ENCODE measurements around the gene SPTBN5.

SPTBN5 gene

GRCh38 chr15:41926185-41927056 lies 32.6 kb upstream of the SPTBN5 start:
- peak; percentile 14 for DNase-seq (ENCODE audit: low spot score)

- DNase-seq (ENCODE audit: low spot score) = no peak
Measured at GRCh38 chr15:41925086-41925608, 31.3 kb upstream of the SPTBN5 start.

DNA sequence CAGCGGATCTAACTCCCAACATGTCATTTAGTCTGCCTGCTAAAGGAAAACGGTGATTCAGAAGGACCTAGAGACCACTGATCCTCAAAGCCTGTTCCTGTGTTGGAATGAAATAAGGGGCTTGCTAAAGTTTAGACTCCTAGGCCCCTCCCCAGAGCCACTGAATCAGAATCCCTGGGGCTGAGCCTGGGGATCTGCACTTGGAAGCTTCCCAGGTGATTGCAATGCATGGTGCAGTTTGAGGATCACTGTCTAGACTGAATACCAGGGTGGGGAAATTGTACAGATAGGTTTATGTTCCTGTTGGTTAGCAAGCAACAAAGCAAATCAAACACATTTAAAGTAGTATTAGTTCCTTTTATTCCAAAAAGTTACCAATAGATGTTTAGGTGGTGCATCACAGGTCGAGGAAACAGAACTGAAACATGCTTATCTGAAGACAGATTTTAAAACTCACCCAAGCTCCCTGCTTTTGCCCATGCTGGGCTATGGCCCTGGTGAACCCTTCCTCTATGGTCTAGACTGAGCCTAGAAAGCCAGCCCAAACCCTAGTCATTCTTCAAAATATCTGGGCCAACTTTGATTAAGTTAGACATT lies 29.6 kb upstream of the SPTBN5 start:
- DNase-seq (ENCODE audit: low spot score) = no peak

DNA sequence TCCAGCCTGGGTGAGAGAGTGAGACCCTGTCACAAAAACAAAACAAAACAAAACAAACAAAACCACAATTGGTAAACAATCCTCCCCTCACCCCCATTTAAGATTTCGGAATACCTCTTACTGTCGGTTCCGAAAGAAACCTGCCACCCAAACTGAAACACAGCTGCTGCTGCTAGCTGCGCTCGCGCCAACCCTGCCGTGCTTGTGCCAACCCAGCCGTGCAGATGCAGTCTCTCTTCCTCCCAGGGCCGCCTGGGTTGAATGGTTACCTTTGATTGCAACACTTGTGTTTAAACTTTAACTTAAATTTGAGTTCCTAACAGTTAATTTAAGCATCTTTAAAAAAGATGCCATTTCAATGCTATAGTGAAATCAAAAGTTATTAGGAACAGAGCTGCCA lies 28.5 kb upstream of the SPTBN5 start:
- DNase-seq (ENCODE audit: low spot score) = no peak

DNA sequence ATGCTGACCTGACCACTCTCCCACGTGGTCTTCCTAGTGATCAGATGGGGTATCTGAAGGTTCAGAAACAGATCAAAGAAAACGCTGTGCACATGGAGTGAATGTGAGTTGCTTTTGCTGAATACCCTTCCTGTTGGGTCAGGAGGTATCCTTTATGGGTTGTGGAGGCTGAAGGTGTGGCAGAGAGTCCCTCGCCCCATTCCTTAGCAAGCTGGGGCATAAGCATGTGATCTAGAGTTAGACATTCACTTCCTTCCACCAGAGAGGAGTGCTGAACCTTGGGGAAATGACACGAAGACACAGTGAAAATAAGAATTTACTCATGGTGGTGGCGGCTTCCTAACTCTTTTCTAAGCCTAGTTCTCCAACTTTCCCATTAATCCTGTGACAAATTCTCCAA lies 27.8 kb upstream of the SPTBN5 start:
- DNase-seq (ENCODE audit: low spot score) = no peak

DNA sequence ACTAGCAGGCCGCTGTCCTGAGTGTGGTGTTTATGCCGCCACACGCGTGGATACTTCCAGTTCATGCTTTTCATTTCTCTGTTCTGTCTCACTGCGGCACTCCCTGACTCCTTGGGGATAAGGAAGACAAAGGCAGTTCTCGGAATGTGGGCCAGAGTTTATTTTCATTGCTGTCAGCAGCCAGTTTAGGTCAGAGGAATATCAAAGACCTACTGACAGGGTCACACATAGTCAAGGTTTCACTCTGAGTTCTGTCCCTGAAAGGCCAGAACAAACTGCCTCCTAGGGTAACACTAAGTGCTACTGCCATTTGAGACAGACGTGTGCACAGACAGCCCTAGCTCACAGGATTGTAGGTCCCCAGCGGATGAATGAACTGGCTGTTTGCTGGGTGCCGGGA lies 27.3 kb upstream of the SPTBN5 start:
- DNase-seq (ENCODE audit: low spot score) = no peak

GRCh38 chr15:41919954-41920538 lies 26.2 kb upstream of the SPTBN5 start:
- DNase-seq (ENCODE audit: low spot score) = no peak

- no peak for DNase-seq (ENCODE audit: low spot score)
Measured at GRCh38 chr15:41919201-41919820, 25.5 kb upstream of the SPTBN5 start.

- DNase-seq (ENCODE audit: low spot score) = no peak
Measured at GRCh38 chr15:41918506-41919126, 24.8 kb upstream of the SPTBN5 start.

GRCh38 chr15:41917767-41918430 lies 24.0 kb upstream of the SPTBN5 start:
- no peak for DNase-seq (ENCODE audit: low spot score)

DNA sequence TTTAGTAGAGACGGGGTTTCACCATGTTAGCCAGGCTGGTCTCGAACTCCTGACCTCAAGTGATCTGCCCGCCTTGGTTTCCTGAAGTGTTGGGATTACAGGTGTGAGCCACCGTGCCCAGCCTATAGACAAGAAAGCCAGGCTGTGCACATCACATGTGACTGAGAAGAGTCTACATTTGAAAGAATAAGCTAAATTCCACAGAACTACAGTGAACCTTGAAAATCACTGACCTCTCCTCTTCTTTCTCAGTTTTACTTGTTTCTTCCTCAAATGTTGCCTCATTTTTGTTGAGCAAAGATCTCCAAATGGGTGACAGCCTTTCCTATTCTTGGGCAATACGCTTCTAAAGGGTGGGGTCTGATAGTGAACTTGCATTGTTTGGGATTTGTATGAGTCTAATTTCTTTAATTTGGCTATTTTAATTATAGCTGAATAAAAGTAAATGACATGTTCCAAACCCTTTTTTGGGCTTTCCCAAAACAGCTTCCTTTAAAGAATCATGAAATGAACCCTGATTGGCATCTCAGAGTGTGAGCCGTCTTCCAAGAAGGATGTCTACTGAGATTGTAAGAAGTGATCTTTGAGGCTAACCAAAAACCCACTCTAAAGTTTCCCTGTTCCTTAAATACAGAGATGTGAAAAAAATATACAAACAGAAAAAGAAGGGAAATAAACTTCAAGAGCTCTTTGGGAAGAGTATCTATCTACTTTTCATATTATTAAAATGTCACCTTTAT lies 21.6 kb upstream of the SPTBN5 start:
- DNase-seq (ENCODE audit: low spot score) = no peak

DNA sequence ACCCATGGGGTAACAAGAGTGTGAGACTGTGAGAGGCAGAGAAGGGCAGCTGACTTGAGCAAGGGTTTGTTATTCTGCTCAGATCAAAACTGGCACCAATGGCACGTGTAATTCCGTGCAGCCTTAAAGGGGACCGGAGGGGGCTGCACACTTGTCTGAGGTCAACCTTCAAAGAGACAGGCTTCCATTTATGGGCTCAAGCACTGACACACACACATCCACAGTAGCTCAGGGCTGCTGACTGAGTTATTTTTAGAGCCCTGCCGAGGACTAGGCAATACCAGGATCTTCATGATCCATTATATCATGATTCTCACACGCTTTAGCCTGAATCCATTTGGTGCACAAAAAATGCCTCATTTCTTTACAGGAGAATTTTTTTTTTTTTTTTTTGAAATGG lies 20.6 kb upstream of the SPTBN5 start:
- DNase-seq (ENCODE audit: low spot score) = no peak

GRCh38 chr15:41913256-41913655 lies 19.4 kb upstream of the SPTBN5 start:
- no peak for DNase-seq (ENCODE audit: low spot score)

GRCh38 chr15:41911691-41912345 lies 18.0 kb upstream of the SPTBN5 start:
- DNase-seq (ENCODE audit: low spot score) = no peak

GRCh38 chr15:41908736-41909461 lies 15.0 kb upstream of the SPTBN5 start:
- no peak for DNase-seq (ENCODE audit: low spot score)

- DNase-seq (ENCODE audit: low spot score) = no peak
Measured at GRCh38 chr15:41907141-41907540, 13.3 kb upstream of the SPTBN5 start.

- DNase-seq (ENCODE audit: low spot score) = no peak
Measured at GRCh38 chr15:41906608-41907007, 12.8 kb upstream of the SPTBN5 start.

- no peak for DNase-seq (ENCODE audit: low spot score)
Measured at GRCh38 chr15:41905036-41905793, 11.4 kb upstream of the SPTBN5 start.

GRCh38 chr15:41904541-41905005 lies 10.7 kb upstream of the SPTBN5 start:
- DNase-seq (ENCODE audit: low spot score) = peak; percentile 74

All from CD4-positive, alpha-beta T cell treated with Interleukin-6 at 100 ng/mL for 8 hours (primary cell).